ENCODE results near the gene VPS4A. TPM values are rescaled to one million over a fixed set of nuclear protein-coding genes. Genes with fewer than 3 reads are reported as not detected.

Gene VPS4A
- total RNA-seq, 3 donors from 2014 or later (not counting 1 experiment from before 2014, with no cell fraction given) = 60.5 to 71.5 (median 62.5) TPM

GRCh38 chr16:69344171-69344570, 33.0 kb downstream of the VPS4A start:
- WGBS (ENCODE audit: insufficient coverage) = 92% methylated on average over 5 of the region's 5 CpGs
- H3K27me3 ChIP-seq (ENCODE audit: control insufficient read depth, insufficient read depth, low read length) = no peaks in the 10 kb centered on the region
- Mint-ChIP-seq H3K36me3 (no peaks in the 10 kb centered on the region), H3K4me3 (no peak overlapping the region), H3K9me3 (no peaks in the 10 kb centered on the region), H3K27ac (no peak overlapping the region), H3K4me1 (peaks cover 23 to 31% of the 10 kb centered on the region in 2 donors), H3K27me3 (ENCODE audit: low read depth in 2 of 2) (no peaks in the 10 kb centered on the region)
- ATAC-seq (no peak), DNase-seq (no peak)
- intact Hi-C loops (cut with micrococcal nuclease) = no loop called here
- peaks cover 14% of the 10 kb centered on the region for H3K36me3 ChIP-seq (ENCODE audit: control insufficient read depth, insufficient read depth, low read length)
- no peaks in the 10 kb centered on the region for H3K9me3 ChIP-seq (ENCODE audit: control insufficient read depth, insufficient read depth, low read length)
- H3K4me1 ChIP-seq (ENCODE audit: control insufficient read depth, insufficient read depth, low read length) = peaks cover 24% of the 10 kb centered on the region
- no peak for TF ChIP-seq CTCF (IDR thresholded peaks at IDR 0.05)
- H3K27ac ChIP-seq (ENCODE audit: low read length) = no peak overlapping the region
- H3K4me3 ChIP-seq (ENCODE audit: low read length) = no peak overlapping the region

DNA sequence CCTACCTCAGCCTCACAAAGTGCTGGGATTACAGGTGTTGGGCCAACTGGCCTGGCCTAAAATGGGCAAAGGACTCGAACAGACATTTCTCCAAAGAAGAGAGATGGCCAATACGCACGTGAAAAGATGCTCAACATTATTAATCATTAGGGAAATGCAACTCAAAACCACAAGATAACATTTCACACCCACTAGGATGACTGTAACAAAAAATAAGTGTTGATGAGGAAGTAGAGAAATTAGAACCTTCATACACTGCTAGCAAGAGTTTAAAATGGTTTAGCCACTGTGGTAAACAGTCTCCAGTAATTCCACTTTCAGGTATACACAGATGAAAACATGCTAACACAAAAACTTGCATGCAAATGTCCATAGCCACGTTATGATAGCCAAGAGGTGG, 34.8 kb downstream of the VPS4A start:
- H3K27me3 ChIP-seq (ENCODE audit: control insufficient read depth, insufficient read depth, low read length) = no peaks in the 10 kb centered on the region
- Mint-ChIP-seq H3K4me3 (no peak overlapping the region), H3K9me3 (no peaks in the 10 kb centered on the region), H3K27ac (peak overlapping the region; percentile 48 to 69), H3K4me1 (peaks cover 7 to 14% of the 10 kb centered on the region in 2 donors), H3K27me3 (ENCODE audit: low read depth in 2 of 2) (no peaks in the 10 kb centered on the region), H3K36me3 (no peaks in the 10 kb centered on the region)
- no peaks in the 10 kb centered on the region for H3K9me3 ChIP-seq (ENCODE audit: control insufficient read depth, insufficient read depth, low read length)
- intact Hi-C loops (cut with micrococcal nuclease) = no loop called here
- H3K27ac ChIP-seq (ENCODE audit: low read length) = no peak overlapping the region
- no peak overlapping the region for H3K4me3 ChIP-seq (ENCODE audit: low read length)
- H3K36me3 ChIP-seq (ENCODE audit: control insufficient read depth, insufficient read depth, low read length) = peaks cover 18% of the 10 kb centered on the region
- no peak for TF ChIP-seq CTCF (IDR thresholded peaks at IDR 0.05)
- peaks cover 12% of the 10 kb centered on the region for H3K4me1 ChIP-seq (ENCODE audit: control insufficient read depth, insufficient read depth, low read length)
- DNase-seq (peak in 1 of 2 donors; percentile 19), ATAC-seq (peak; percentile 70 to 75 (median 70))
- 35% methylated on average over 2 of the region's 4 CpGs for WGBS (ENCODE audit: insufficient coverage)

- no peak for TF ChIP-seq CTCF (IDR thresholded peaks at IDR 0.05)
- Mint-ChIP-seq H3K27me3 (ENCODE audit: low read depth in 2 of 2) (no peaks in the 10 kb centered on the region), H3K36me3 (no peaks in the 10 kb centered on the region), H3K4me3 (no peak overlapping the region), H3K9me3 (no peaks in the 10 kb centered on the region), H3K4me1 (peaks cover 7 to 14% of the 10 kb centered on the region in 2 donors), H3K27ac (peak overlapping the region in 1 of 2 donors; percentile 69)
- ATAC-seq = no peak
- Histone ChIP-seq H3K4me1 (ENCODE audit: control insufficient read depth, insufficient read depth, low read length) (peaks cover 12% of the 10 kb centered on the region), H3K4me3 (ENCODE audit: low read length) (no peak overlapping the region), H3K27ac (ENCODE audit: low read length) (no peak overlapping the region), H3K27me3 (ENCODE audit: control insufficient read depth, insufficient read depth, low read length) (no peaks in the 10 kb centered on the region), H3K9me3 (ENCODE audit: control insufficient read depth, insufficient read depth, low read length) (no peaks in the 10 kb centered on the region), H3K36me3 (ENCODE audit: control insufficient read depth, insufficient read depth, low read length) (peaks cover 11% of the 10 kb centered on the region)
- no peak for DNase-seq
- WGBS (ENCODE audit: insufficient coverage) = 94% methylated on average over 6 of the region's 6 CpGs
- intact Hi-C loops (cut with micrococcal nuclease) = no loop called here
These were observed 35.5 kb downstream of the VPS4A start for GRCh38 chr16:69346683-69347082.

DNA sequence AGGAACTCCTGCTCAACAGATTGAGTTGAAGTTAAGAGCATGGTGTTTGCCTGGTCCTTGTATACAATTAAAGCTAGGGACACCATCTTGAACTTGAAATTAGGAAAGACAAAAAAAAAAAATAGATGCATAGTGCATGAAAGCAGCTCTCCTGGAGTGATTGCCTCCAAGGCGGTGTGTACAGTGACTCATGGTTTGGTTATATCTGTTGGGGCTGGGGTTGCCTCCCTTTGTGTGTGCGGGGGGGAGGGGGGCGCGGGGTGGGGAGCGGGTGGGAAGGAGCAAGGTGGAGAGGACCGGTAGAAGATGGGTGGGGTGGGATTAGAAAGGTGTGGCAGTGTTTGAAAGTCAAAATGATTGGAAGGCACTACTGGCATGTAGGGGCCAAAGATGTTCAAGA, 37.1 kb downstream of the VPS4A start:
- ATAC-seq = no peak
- peaks cover 10% of the 10 kb centered on the region for H3K36me3 ChIP-seq (ENCODE audit: control insufficient read depth, insufficient read depth, low read length)
- no peak for TF ChIP-seq CTCF (IDR thresholded peaks at IDR 0.05)
- no peak overlapping the region for H3K4me3 ChIP-seq (ENCODE audit: low read length)
- Mint-ChIP-seq H3K4me3 (no peak overlapping the region), H3K9me3 (no peaks in the 10 kb centered on the region), H3K4me1 (peaks cover 7 to 14% of the 10 kb centered on the region in 2 donors), H3K27ac (no peak overlapping the region), H3K27me3 (ENCODE audit: low read depth in 2 of 2) (no peaks in the 10 kb centered on the region), H3K36me3 (no peaks in the 10 kb centered on the region)
- intact Hi-C loops (cut with micrococcal nuclease) = no loop called here
- H3K9me3 ChIP-seq (ENCODE audit: control insufficient read depth, insufficient read depth, low read length) = no peaks in the 10 kb centered on the region
- 94% methylated on average over 6 of the region's 6 CpGs for WGBS (ENCODE audit: insufficient coverage)
- no peaks in the 10 kb centered on the region for H3K27me3 ChIP-seq (ENCODE audit: control insufficient read depth, insufficient read depth, low read length)
- DNase-seq = no peak
- no peak overlapping the region for H3K27ac ChIP-seq (ENCODE audit: low read length)
- peaks cover 12% of the 10 kb centered on the region for H3K4me1 ChIP-seq (ENCODE audit: control insufficient read depth, insufficient read depth, low read length)

Measured in natural killer cell (primary cell).